ENCODE results near the gene PCDHB13. TPM values are rescaled to one million over a fixed set of nuclear protein-coding genes. Genes with fewer than 3 reads are reported as not detected.
"Not testable (repeated sequence)": the region's sequence is repeated elsewhere in the genome, so short reads cannot be mapped to it uniquely, and the experiment has no call there.

Gene PCDHB13
- polyA plus RNA-seq, 2 donors, result 0.29 to 0.33 TPM

DNA sequence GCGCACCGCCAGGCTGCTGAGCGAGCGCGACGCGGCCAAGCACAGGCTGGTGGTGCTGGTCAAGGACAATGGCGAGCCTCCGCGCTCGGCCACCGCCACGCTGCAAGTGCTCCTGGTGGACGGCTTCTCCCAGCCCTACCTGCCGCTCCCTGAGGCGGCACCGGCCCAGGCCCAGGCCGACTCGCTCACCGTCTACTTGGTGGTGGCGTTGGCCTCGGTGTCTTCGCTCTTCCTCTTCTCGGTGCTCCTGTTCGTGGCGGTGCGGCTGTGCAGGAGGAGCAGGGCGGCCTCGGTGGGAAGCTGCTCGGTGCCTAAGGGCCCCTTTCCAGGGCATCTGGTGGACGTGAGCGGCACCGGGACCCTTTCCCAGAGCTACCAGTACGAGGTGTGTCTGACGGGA lies 12.1 kb upstream of the PCDHB13 start:
- 38 to 42% methylated on average over 28 to 33 of the region's 35 CpGs for WGBS, 2 donors
- H3K36me3 ChIP-seq (ENCODE audit: control insufficient read depth in 2 of 2, insufficient read depth in 2 of 2, low read length in 1 of 2); H3K9me3 ChIP-seq (ENCODE audit: control insufficient read depth in 2 of 2, insufficient read depth in 1 of 2, low read depth in 1 of 2, low read length in 1 of 2); H3K27me3 ChIP-seq (ENCODE audit: control insufficient read depth in 1 of 2, insufficient read depth in 2 of 2, low read length in 2 of 2); H3K4me1 ChIP-seq (ENCODE audit: control insufficient read depth in 2 of 2, insufficient read depth in 2 of 2, low read length in 1 of 2); H3K27ac ChIP-seq (ENCODE audit: low read depth in 2 of 2, low read length in 1 of 2); H3K4me3 ChIP-seq (ENCODE audit: low read depth in 1 of 2, low read length in 2 of 2): not testable (repeated sequence)

DNA sequence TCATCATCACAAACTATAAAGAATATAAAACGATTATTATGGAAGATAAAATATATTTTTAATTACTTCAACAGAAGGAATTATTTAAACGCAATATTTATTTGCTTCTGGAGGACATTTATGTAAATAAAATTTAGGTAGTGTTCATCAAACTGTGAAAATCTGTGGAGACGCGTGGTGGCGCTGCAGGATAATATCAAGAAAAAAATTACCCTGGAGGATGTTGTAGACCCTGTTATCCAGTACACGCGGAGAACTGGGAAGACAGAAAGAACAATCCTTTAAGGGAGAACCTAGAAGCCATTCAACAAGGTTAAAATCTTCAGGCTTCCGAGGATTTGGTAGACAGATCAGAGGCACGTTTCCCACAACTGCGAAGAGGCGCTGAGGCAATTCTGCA lies 5.2 kb upstream of the PCDHB13 start, which contains the start of gene PCDHB12:
TSS of gene PCDHB12 (plus strand) at position 242 of the 400 bp plus-strand sequence. CDS start 189 bp downstream, outside the sequence.
- no peak within 1 kb of the TSS for H3K4me3 ChIP-seq (ENCODE audit: low read depth in 1 of 2, low read length in 2 of 2)
- no peaks in the 10 kb centered on the region for H3K4me1 ChIP-seq (ENCODE audit: control insufficient read depth in 2 of 2, insufficient read depth in 2 of 2, low read length in 1 of 2)
- H3K27ac ChIP-seq (ENCODE audit: low read depth in 2 of 2, low read length in 1 of 2), result no peak within 1 kb of the TSS
- peaks cover 0 to 2% of the 10 kb centered on the region in 2 donors for H3K27me3 ChIP-seq (ENCODE audit: control insufficient read depth in 1 of 2, insufficient read depth in 2 of 2, low read length in 2 of 2)
- 18 to 23% methylated on average over 11 of the region's 11 CpGs for WGBS, 2 donors
- peaks cover 5 to 9% of the 10 kb centered on the region in 2 donors for H3K9me3 ChIP-seq (ENCODE audit: control insufficient read depth in 2 of 2, insufficient read depth in 1 of 2, low read depth in 1 of 2, low read length in 1 of 2)
- H3K36me3 ChIP-seq (ENCODE audit: control insufficient read depth in 2 of 2, insufficient read depth in 2 of 2, low read length in 1 of 2), result no peaks in the 10 kb centered on the region

DNA sequence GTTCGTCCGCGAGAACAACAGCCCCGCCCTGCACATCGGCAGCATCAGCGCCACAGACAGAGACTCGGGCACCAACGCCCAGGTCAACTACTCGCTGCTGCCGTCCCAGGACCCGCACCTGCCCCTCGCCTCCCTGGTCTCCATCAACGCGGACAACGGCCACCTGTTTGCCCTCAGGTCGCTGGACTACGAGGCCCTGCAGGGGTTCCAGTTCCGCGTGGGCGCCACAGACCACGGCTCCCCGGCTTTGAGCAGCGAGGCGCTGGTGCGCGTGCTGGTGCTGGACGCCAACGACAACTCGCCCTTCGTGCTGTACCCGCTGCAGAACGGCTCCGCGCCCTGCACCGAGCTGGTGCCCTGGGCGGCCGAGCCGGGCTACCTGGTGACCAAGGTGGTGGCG lies 3.4 kb upstream of the PCDHB13 start:
- H3K27ac ChIP-seq (ENCODE audit: low read depth in 2 of 2, low read length in 1 of 2); H3K4me3 ChIP-seq (ENCODE audit: low read depth in 1 of 2, low read length in 2 of 2); H3K4me1 ChIP-seq (ENCODE audit: control insufficient read depth in 2 of 2, insufficient read depth in 2 of 2, low read length in 1 of 2); H3K36me3 ChIP-seq (ENCODE audit: control insufficient read depth in 2 of 2, insufficient read depth in 2 of 2, low read length in 1 of 2); H3K27me3 ChIP-seq (ENCODE audit: control insufficient read depth in 1 of 2, insufficient read depth in 2 of 2, low read length in 2 of 2): not testable (repeated sequence)
- 37 to 47% methylated on average over 31 to 39 of the region's 39 CpGs for WGBS, 2 donors
- peaks cover 9 to 15% of the 10 kb centered on the region in 2 donors for H3K9me3 ChIP-seq (ENCODE audit: control insufficient read depth in 2 of 2, insufficient read depth in 1 of 2, low read depth in 1 of 2, low read length in 1 of 2)

DNA sequence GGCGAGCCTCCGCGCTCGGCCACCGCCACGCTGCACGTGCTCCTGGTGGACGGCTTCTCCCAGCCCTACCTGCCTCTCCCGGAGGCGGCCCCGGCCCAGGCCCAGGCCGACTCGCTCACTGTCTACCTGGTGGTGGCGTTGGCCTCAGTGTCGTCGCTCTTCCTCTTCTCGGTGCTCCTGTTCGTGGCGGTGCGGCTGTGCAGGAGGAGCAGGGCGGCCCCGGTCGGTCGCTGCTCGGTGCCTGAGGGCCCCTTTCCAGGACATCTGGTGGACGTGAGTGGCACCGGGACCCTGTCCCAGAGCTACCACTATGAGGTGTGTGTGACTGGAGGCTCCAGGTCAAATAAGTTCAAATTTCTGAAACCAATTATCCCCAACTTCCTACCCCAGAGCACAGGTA lies 2.9 kb upstream of the PCDHB13 start:
- H3K4me1 ChIP-seq (ENCODE audit: control insufficient read depth in 2 of 2, insufficient read depth in 2 of 2, low read length in 1 of 2); H3K27ac ChIP-seq (ENCODE audit: low read depth in 2 of 2, low read length in 1 of 2); H3K4me3 ChIP-seq (ENCODE audit: low read depth in 1 of 2, low read length in 2 of 2); H3K27me3 ChIP-seq (ENCODE audit: control insufficient read depth in 1 of 2, insufficient read depth in 2 of 2, low read length in 2 of 2); H3K36me3 ChIP-seq (ENCODE audit: control insufficient read depth in 2 of 2, insufficient read depth in 2 of 2, low read length in 1 of 2): not testable (repeated sequence)
- 29% methylated on average over 15 to 22 of the region's 27 CpGs for WGBS, 2 donors
- H3K9me3 ChIP-seq (ENCODE audit: control insufficient read depth in 2 of 2, insufficient read depth in 1 of 2, low read depth in 1 of 2, low read length in 1 of 2), result peaks cover 13 to 19% of the 10 kb centered on the region in 2 donors

GRCh38 chr5:141214583-141214982 lies 864 bp downstream of the PCDHB13 start:
- not testable (repeated sequence) for H3K27ac ChIP-seq (ENCODE audit: low read depth in 2 of 2, low read length in 1 of 2); H3K27me3 ChIP-seq (ENCODE audit: control insufficient read depth in 1 of 2, insufficient read depth in 2 of 2, low read length in 2 of 2); H3K4me1 ChIP-seq (ENCODE audit: control insufficient read depth in 2 of 2, insufficient read depth in 2 of 2, low read length in 1 of 2); H3K4me3 ChIP-seq (ENCODE audit: low read depth in 1 of 2, low read length in 2 of 2); H3K36me3 ChIP-seq (ENCODE audit: control insufficient read depth in 2 of 2, insufficient read depth in 2 of 2, low read length in 1 of 2)
- WGBS, 2 donors, result 54 to 64% methylated on average over 7 to 11 of the region's 12 CpGs
- peaks cover 13 to 26% of the 10 kb centered on the region in 2 donors for H3K9me3 ChIP-seq (ENCODE audit: control insufficient read depth in 2 of 2, insufficient read depth in 1 of 2, low read depth in 1 of 2, low read length in 1 of 2)

DNA sequence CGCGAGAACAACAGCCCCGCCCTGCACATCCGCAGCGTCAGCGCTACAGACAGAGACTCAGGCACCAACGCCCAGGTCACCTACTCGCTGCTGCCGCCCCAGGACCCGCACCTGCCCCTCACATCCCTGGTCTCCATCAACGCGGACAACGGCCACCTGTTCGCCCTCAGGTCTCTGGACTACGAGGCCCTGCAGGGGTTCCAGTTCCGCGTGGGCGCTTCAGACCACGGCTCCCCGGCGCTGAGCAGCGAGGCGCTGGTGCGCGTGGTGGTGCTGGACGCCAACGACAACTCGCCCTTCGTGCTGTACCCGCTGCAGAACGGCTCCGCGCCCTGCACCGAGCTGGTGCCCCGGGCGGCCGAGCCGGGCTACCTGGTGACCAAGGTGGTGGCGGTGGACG lies 1.8 kb downstream of the PCDHB13 start:
- H3K27me3 ChIP-seq (ENCODE audit: control insufficient read depth in 1 of 2, insufficient read depth in 2 of 2, low read length in 2 of 2); H3K4me1 ChIP-seq (ENCODE audit: control insufficient read depth in 2 of 2, insufficient read depth in 2 of 2, low read length in 1 of 2); H3K27ac ChIP-seq (ENCODE audit: low read depth in 2 of 2, low read length in 1 of 2); H3K36me3 ChIP-seq (ENCODE audit: control insufficient read depth in 2 of 2, insufficient read depth in 2 of 2, low read length in 1 of 2); H3K4me3 ChIP-seq (ENCODE audit: low read depth in 1 of 2, low read length in 2 of 2): not testable (repeated sequence)
- WGBS, 2 donors, result 31 to 51% methylated on average over 31 to 37 of the region's 40 CpGs
- H3K9me3 ChIP-seq (ENCODE audit: control insufficient read depth in 2 of 2, insufficient read depth in 1 of 2, low read depth in 1 of 2, low read length in 1 of 2), result peaks cover 13 to 19% of the 10 kb centered on the region in 2 donors

GRCh38 chr5:141216035-141216434 lies 2.3 kb downstream of the PCDHB13 start:
- H3K4me1 ChIP-seq (ENCODE audit: control insufficient read depth in 2 of 2, insufficient read depth in 2 of 2, low read length in 1 of 2); H3K36me3 ChIP-seq (ENCODE audit: control insufficient read depth in 2 of 2, insufficient read depth in 2 of 2, low read length in 1 of 2); H3K27ac ChIP-seq (ENCODE audit: low read depth in 2 of 2, low read length in 1 of 2); H3K4me3 ChIP-seq (ENCODE audit: low read depth in 1 of 2, low read length in 2 of 2); H3K27me3 ChIP-seq (ENCODE audit: control insufficient read depth in 1 of 2, insufficient read depth in 2 of 2, low read length in 2 of 2): not testable (repeated sequence)
- peaks cover 11 to 19% of the 10 kb centered on the region in 2 donors for H3K9me3 ChIP-seq (ENCODE audit: control insufficient read depth in 2 of 2, insufficient read depth in 1 of 2, low read depth in 1 of 2, low read length in 1 of 2)
- whole genome bisulfite sequencing, 2 donors, result 36 to 41% methylated on average over 11 to 23 of the region's 26 CpGs

- 25 to 27% methylated on average over 15 of the region's 15 CpGs for WGBS, 2 donors
- H3K27me3 ChIP-seq (ENCODE audit: control insufficient read depth in 1 of 2, insufficient read depth in 2 of 2, low read length in 2 of 2), result no peaks in the 10 kb centered on the region
- H3K36me3 ChIP-seq (ENCODE audit: control insufficient read depth in 2 of 2, insufficient read depth in 2 of 2, low read length in 1 of 2), result no peaks in the 10 kb centered on the region
- H3K4me1 ChIP-seq (ENCODE audit: control insufficient read depth in 2 of 2, insufficient read depth in 2 of 2, low read length in 1 of 2), result no peaks in the 10 kb centered on the region
- peak within 1 kb of the TSS in 1 of 2 donors; percentile 18 for H3K4me3 ChIP-seq (ENCODE audit: low read depth in 1 of 2, low read length in 2 of 2)
- no peak within 1 kb of the TSS for H3K27ac ChIP-seq (ENCODE audit: low read depth in 2 of 2, low read length in 1 of 2)
- H3K9me3 ChIP-seq (ENCODE audit: control insufficient read depth in 2 of 2, insufficient read depth in 1 of 2, low read depth in 1 of 2, low read length in 1 of 2), result peaks cover 8 to 19% of the 10 kb centered on the region in 2 donors
Measured at GRCh38 chr5:141223112-141223783, 9.5 kb downstream of the PCDHB13 start, which contains the start of gene PCDHB14. Gene PCDHB14, plus strand, starts transcription at chr5:141223343. Its CDS starts 163 bp downstream, at chr5:141223506.

DNA sequence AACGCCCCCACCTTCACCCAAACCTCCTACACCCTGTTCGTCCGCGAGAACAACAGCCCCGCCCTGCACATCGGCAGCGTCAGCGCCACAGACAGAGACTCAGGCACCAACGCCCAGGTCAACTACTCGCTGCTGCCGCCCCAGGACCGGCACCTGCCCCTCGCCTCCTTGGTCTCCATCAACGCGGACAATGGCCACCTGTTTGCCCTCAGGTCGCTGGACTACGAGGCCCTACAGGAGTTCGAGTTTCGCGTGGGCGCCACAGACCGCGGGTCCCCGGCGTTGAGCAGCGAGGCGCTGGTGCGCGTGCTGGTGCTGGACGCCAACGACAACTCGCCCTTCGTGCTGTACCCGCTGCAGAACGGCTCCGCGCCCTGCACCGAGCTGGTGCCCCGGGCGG lies 11.1 kb downstream of the PCDHB13 start:
- 27 to 34% methylated on average over 30 to 34 of the region's 40 CpGs for WGBS, 2 donors

GRCh38 chr5:141225421-141225820 lies 11.7 kb downstream of the PCDHB13 start:
- H3K9me3 ChIP-seq (ENCODE audit: control insufficient read depth in 2 of 2, insufficient read depth in 1 of 2, low read depth in 1 of 2, low read length in 1 of 2), result peaks cover 8 to 14% of the 10 kb centered on the region in 2 donors
- not testable (repeated sequence) for H3K27ac ChIP-seq (ENCODE audit: low read depth in 2 of 2, low read length in 1 of 2); H3K27me3 ChIP-seq (ENCODE audit: control insufficient read depth in 1 of 2, insufficient read depth in 2 of 2, low read length in 2 of 2); H3K4me1 ChIP-seq (ENCODE audit: control insufficient read depth in 2 of 2, insufficient read depth in 2 of 2, low read length in 1 of 2); H3K4me3 ChIP-seq (ENCODE audit: low read depth in 1 of 2, low read length in 2 of 2); H3K36me3 ChIP-seq (ENCODE audit: control insufficient read depth in 2 of 2, insufficient read depth in 2 of 2, low read length in 1 of 2)
- WGBS, 2 donors, result 34 to 48% methylated on average over 14 to 30 of the region's 30 CpGs

More for the DNA sequence above, 11.1 kb downstream of the PCDHB13 start:
- H3K36me3 ChIP-seq (ENCODE audit: control insufficient read depth in 2 of 2, insufficient read depth in 2 of 2, low read length in 1 of 2); H3K4me3 ChIP-seq (ENCODE audit: low read depth in 1 of 2, low read length in 2 of 2); H3K4me1 ChIP-seq (ENCODE audit: control insufficient read depth in 2 of 2, insufficient read depth in 2 of 2, low read length in 1 of 2); H3K27me3 ChIP-seq (ENCODE audit: control insufficient read depth in 1 of 2, insufficient read depth in 2 of 2, low read length in 2 of 2); H3K27ac ChIP-seq (ENCODE audit: low read depth in 2 of 2, low read length in 1 of 2): not testable (repeated sequence)
- peaks cover 8 to 14% of the 10 kb centered on the region in 2 donors for H3K9me3 ChIP-seq (ENCODE audit: control insufficient read depth in 2 of 2, insufficient read depth in 1 of 2, low read depth in 1 of 2, low read length in 1 of 2)

Data from esophagus (tissue), 2 donors.